HCT116 (cell line): ENCODE data around the gene TFDP3. TPM values are rescaled to one million over a fixed set of nuclear protein-coding genes. Genes with fewer than 3 reads are reported as not detected.

ENCODE experiments used
- ATAC-seq: fragments of 200-7000 bp; cut with Tn5 transposase; 2 replicates; pipeline ENCODE4 v1.9.1; 2020; ENCODE audit warnings: mild to moderate bottlenecking, moderate library complexity
- BruUV-seq: library from RNA; stranded (reverse); fragments of 400-500 nt; replicated peaks from 2 replicates; lab custom pipeline; 2021; lab: Mats Ljungman, UMichigan
- CTCF ChIA-PET: fragments of 300-600 bp; sonication (Branson Sonifier 250); formaldehyde crosslinking; loops from one replicate; lab custom pipeline; 2021; ENCODE audit warnings: antibody characterized with exemption; lab: Charles Lee
- POLR2A ChIA-PET: fragments of 300-600, 350-600 bp; sonication (Branson Sonifier 250); formaldehyde crosslinking; loops from one replicate; lab custom pipeline; 2021; ENCODE audit warnings: antibody characterized with exemption; lab: Charles Lee
- RAD21 ChIA-PET, 2 experiments: fragments of 300-600 bp; sonication (Branson Sonifier 250); formaldehyde crosslinking; loops; one replicate each; lab custom pipeline; 2023; ENCODE audit warnings: low total read pairs in 2 of 2; ENCODE audit not compliant: uncharacterized antibody in 2 of 2, unreplicated experiment in 2 of 2, low non-redundant PET in 1 of 2; lab: Charles Lee
- DNase-seq: peaks from one replicate; pipeline ENCODE4 v3.0.0-alpha.2; 2010; ENCODE audit warnings: low read depth, low spot score
- H2AFZ ChIP-seq: fragments of 200-600 bp; shearing (Covaris generic), sonication (generic); 2 replicates; pipeline ENCODE4 v1.6.1; 2017; ENCODE audit warnings: low read depth, mixed run types, mixed read lengths, antibody characterized with exemption, low read length; ENCODE audit not compliant: poor library complexity, severe bottlenecking
- H3K27ac ChIP-seq: 2 replicates; pipeline ENCODE4 v1.5.1; 2012; ENCODE audit warnings: low read depth, low read length
- H3K27me3 ChIP-seq: fragments of 200-600 bp; sonication (generic); 2 replicates; pipeline ENCODE4 v1.6.1; 2016; ENCODE audit warnings: mixed run types, low read length, mixed read lengths; ENCODE audit not compliant: insufficient read depth
- H3K36me3 ChIP-seq, 2 experiments: fragments of 200-500 bp in 1 of 2; fragments of 200-600 bp in 1 of 2; sonication (Bioruptor generic) in 1 of 2; sonication (generic) in 1 of 2; 2 replicates each; pipeline versions ENCODE4 v1.5.1 to v1.6.1; 2014 to 2016; ENCODE audit warnings: low read length in 2 of 2, inconsistent platforms in 1 of 2, mixed read lengths in 1 of 2, mixed run types in 1 of 2; ENCODE audit not compliant: insufficient read depth in 2 of 2, control insufficient read depth in 1 of 2
- H3K4me1 ChIP-seq, 2 experiments: fragments of 200-600 bp in 1 of 2; sonication (generic) in 1 of 2; 2 replicates each; pipeline versions ENCODE4 v1.5.1 to v1.6.1; 2012 to 2017; ENCODE audit warnings: low read length in 2 of 2, inconsistent platforms in 1 of 2, mild to moderate bottlenecking in 1 of 2, mixed read lengths in 1 of 2, mixed run types in 1 of 2, moderate library complexity in 1 of 2; ENCODE audit not compliant: insufficient read depth in 2 of 2, control insufficient read depth in 1 of 2
- H3K4me2 ChIP-seq: fragments of 200-600 bp; sonication (generic); 2 replicates; pipeline ENCODE4 v1.6.1; 2017; ENCODE audit warnings: mixed run types, low read length, mixed read lengths
- H3K4me3 ChIP-seq, 2 experiments: fragments of 200-600 bp in 1 of 2; sonication (generic) in 1 of 2; replicated peaks in 1 of 2; 2 replicates each; pipeline ENCODE4 v1.5.1; 2011 to 2016; ENCODE audit warnings: low read length in 2 of 2, control low read depth in 1 of 2, low read depth in 1 of 2, mild to moderate bottlenecking in 1 of 2, mixed read lengths in 1 of 2, mixed run types in 1 of 2
- H3K79me2 ChIP-seq: fragments of 200-600 bp; sonication (generic); 2 replicates; pipeline ENCODE4 v1.6.1; 2017; ENCODE audit warnings: mild to moderate bottlenecking, mixed run types, low read length, moderate library complexity, mixed read lengths; ENCODE audit not compliant: insufficient read depth
- H3K9ac ChIP-seq: fragments of 200-600 bp; sonication (generic); 2 replicates; pipeline ENCODE4 v1.6.1; 2016; ENCODE audit warnings: low read length, mixed read lengths
- H3K9me2 ChIP-seq: fragments of 200-600 bp; sonication (generic), shearing (Covaris generic); 2 replicates; pipeline ENCODE4 v1.6.1; 2017; ENCODE audit warnings: mixed run types, mild to moderate bottlenecking, moderate library complexity; ENCODE audit not compliant: insufficient read depth
- H3K9me3 ChIP-seq, 2 experiments: fragments of 200-500 bp in 1 of 2; fragments of 200-600 bp in 1 of 2; sonication (Bioruptor generic) in 1 of 2; sonication (generic) in 1 of 2; 2 replicates each; pipeline ENCODE4 v1.6.1; 2014 to 2017; ENCODE audit warnings: low read length in 2 of 2, mixed read lengths in 2 of 2, inconsistent platforms in 1 of 2, low read depth in 1 of 2, mild to moderate bottlenecking in 1 of 2, mixed run types in 1 of 2, moderate library complexity in 1 of 2; ENCODE audit not compliant: control insufficient read depth in 1 of 2, insufficient read depth in 1 of 2
- H4K20me1 ChIP-seq: fragments of 200-600 bp; sonication (generic), shearing (Covaris generic); 2 replicates; pipeline ENCODE4 v1.6.1; 2017; ENCODE audit warnings: mixed run types, mild to moderate bottlenecking, moderate library complexity; ENCODE audit not compliant: insufficient read depth
- ATF3 ChIP-seq: IDR thresholded peaks from 2 replicates; pipeline ENCODE4 v1.6.1; 2012
- CBX3 ChIP-seq: IDR thresholded peaks from 2 replicates; pipeline ENCODE4 v1.6.1; 2012; ENCODE audit warnings: low read depth
- CEBPB ChIP-seq: IDR thresholded peaks from 2 replicates; pipeline ENCODE4 v1.6.1; 2012; ENCODE audit warnings: low read depth
- CTCF ChIP-seq, 3 experiments: fragments of 200-600 bp in 1 of 3; sonication (generic) in 1 of 3; IDR thresholded peaks in 2 of 3; conservative IDR thresholded peaks in 1 of 3; 2 replicates each; pipeline ENCODE4 v1.5.1; 2012 to 2017; ENCODE audit warnings: low read depth in 2 of 3, low read length in 2 of 3, antibody characterized with exemption in 1 of 3, borderline replicate concordance in 1 of 3, control low read depth in 1 of 3, mild to moderate bottlenecking in 1 of 3, mixed read lengths in 1 of 3, mixed run types in 1 of 3, moderate library complexity in 1 of 3; ENCODE audit not compliant: insufficient read depth in 1 of 3
- EGR1 ChIP-seq: IDR thresholded peaks from 2 replicates; pipeline ENCODE4 v1.6.1; 2012; ENCODE audit warnings: low read depth
- EZH2phosphoT487 ChIP-seq: fragments of 200-600 bp; IDR thresholded peaks from 2 replicates; pipeline ENCODE4 v1.6.1; 2018; ENCODE audit warnings: antibody characterized with exemption, borderline replicate concordance
- FOSL1 ChIP-seq: IDR thresholded peaks from 2 replicates; pipeline ENCODE4 v1.6.1; 2012; ENCODE audit warnings: low read depth
- JUND ChIP-seq: IDR thresholded peaks from 2 replicates; pipeline ENCODE4 v1.6.1; 2012
- MAX ChIP-seq: IDR thresholded peaks from 2 replicates; pipeline ENCODE4 v1.6.1; 2012
- POLR2A ChIP-seq: IDR thresholded peaks from 2 replicates; pipeline ENCODE4 v1.7.0; 2011; ENCODE audit warnings: borderline replicate concordance; ENCODE audit not compliant: insufficient read depth, insufficient read length; ENCODE audit errors: extremely low read depth
- POLR2AphosphoS5 ChIP-seq: IDR thresholded peaks from 2 replicates; pipeline ENCODE4 v1.6.1; 2011; ENCODE audit warnings: mild to moderate bottlenecking, low read depth, low read length, moderate library complexity
- REST ChIP-seq: IDR thresholded peaks from 2 replicates; pipeline ENCODE4 v1.6.1; 2012; ENCODE audit warnings: low read depth
- SIN3A ChIP-seq: IDR thresholded peaks from 2 replicates; pipeline ENCODE4 v1.6.1; 2012; ENCODE audit warnings: low read depth
- SP1 ChIP-seq: IDR thresholded peaks from 2 replicates; pipeline ENCODE4 v1.6.1; 2012; ENCODE audit warnings: low read depth
- SRF ChIP-seq: IDR thresholded peaks from 2 replicates; pipeline ENCODE4 v1.6.1; 2012; ENCODE audit warnings: low read depth
- TCF7L2 ChIP-seq: IDR thresholded peaks from 2 replicates; pipeline ENCODE4 v1.7.0; 2011; ENCODE audit warnings: borderline replicate concordance, inconsistent platforms; ENCODE audit not compliant: insufficient read depth, insufficient read length; ENCODE audit errors: extremely low read depth
- ZBTB33 ChIP-seq: IDR thresholded peaks from 2 replicates; pipeline ENCODE4 v1.6.1; 2011; ENCODE audit warnings: mild to moderate bottlenecking, low read length, moderate library complexity; ENCODE audit not compliant: insufficient replicate concordance; ENCODE audit errors: extremely low read depth
- ZFX ChIP-seq: fragments of 450-650 bp; IDR thresholded peaks from 2 replicates; pipeline ENCODE4 v1.6.1; 2017
- ZNF274 ChIP-seq: fragments of 200-500 bp; sonication (Bioruptor generic); IDR thresholded peaks from 2 replicates; pipeline ENCODE4 v1.6.1; 2014; ENCODE audit warnings: mild to moderate bottlenecking, low read depth, low read length, inconsistent platforms
- intact Hi-C: fragments of 100-400 bp; cut with micrococcal nuclease; formaldehyde crosslinking; loops from 2 replicates; pipeline ENCODE4 v1.10.0; 2022
- total RNA-seq: library from RNA; stranded (reverse); gene quantifications from one replicate; pipeline ENCODE4 v1.2.1, GENCODE V29; 2021; ENCODE audit not compliant: unreplicated experiment

TFDP3 gene
- total RNA-seq, 1 experiment from 2014 or later: not detected

GRCh38 chrX:133179500-133179899 lies 38.7 kb downstream of the TFDP3 start:
- H3K9me2 ChIP-seq: no peaks in the 10 kb centered on the region
- H4K20me1 ChIP-seq: no peaks in the 10 kb centered on the region
- H3K79me2 ChIP-seq: no peaks in the 10 kb centered on the region
- no peak for ATAC-seq
- H3K9me3 ChIP-seq: no peaks in the 10 kb centered on the region
- H3K4me2 ChIP-seq: no peak overlapping the region
- H3K27me3 ChIP-seq: no peaks in the 10 kb centered on the region
- H3K4me1 ChIP-seq: no peaks in the 10 kb centered on the region
- ChIA-PET POLR2A (no interaction called here), CTCF (no interaction called here)
- BruUV-seq: no TSS peak
- no peak overlapping the region for H3K9ac ChIP-seq
- no peak overlapping the region for H3K27ac ChIP-seq
- H2AFZ ChIP-seq: no peak overlapping the region
- TF ChIP-seq CTCF (IDR thresholded peaks at IDR 0.05 in 2 of 3, conservative IDR thresholded peaks at IDR 0.05 in 1 of 3; ENCODE audit: borderline replicate concordance in 1 of 3, insufficient read depth in 1 of 3, low read depth in 2 of 3, low read length in 2 of 3): no peak
- no peak for TF ChIP-seq JUND
- no peak for TF ChIP-seq CBX3
- TF ChIP-seq EZH2phosphoT487: no peak
- no peak for TF ChIP-seq CEBPB
- TF ChIP-seq TCF7L2: no peak
- TF ChIP-seq SIN3A: no peak
- TF ChIP-seq ATF3: no peak
- TF ChIP-seq ZFX: no peak
- no peak for TF ChIP-seq MAX
- no peak for TF ChIP-seq REST
- no peak for TF ChIP-seq POLR2AphosphoS5
- TF ChIP-seq ZNF274: no peak
- TF ChIP-seq ZBTB33: no peak
- no peak for TF ChIP-seq SRF
- no peak for TF ChIP-seq EGR1
- no peak for TF ChIP-seq SP1
- TF ChIP-seq FOSL1: no peak
- TF ChIP-seq POLR2A: no peak
- TF ChIP-seq, all 23 proteins: peak for 0
- DNase-seq: no peak
- RAD21 ChIA-PET: no interaction called here
- no peaks in the 10 kb centered on the region for H3K36me3 ChIP-seq
- no peak overlapping the region for H3K4me3 ChIP-seq
- intact Hi-C loops: loop anchor here (10.0 kb wide), 1 partner anchor 205 kb away; no protein-coding TSS in a partner anchor
